Measurements from ENCODE around the gene JTB.

GRCh38 chr1:154000420-154000819, 22.9 kb upstream of the JTB start:
- TF ChIP-seq TCF12 (IDR thresholded peaks at IDR 0.05; ENCODE audit: low read depth) (no peak), REST (IDR thresholded peaks at IDR 0.05; ENCODE audit: low read depth) (no peak), CREB1 (IDR thresholded peaks at IDR 0.05; ENCODE audit: low read depth) (no peak), EP300 (IDR thresholded peaks at IDR 0.05; ENCODE audit: borderline replicate concordance) (no peak), YY1 (IDR thresholded peaks at IDR 0.05; ENCODE audit: low read depth) (no peak), TAF1 (IDR thresholded peaks at IDR 0.05; ENCODE audit: low read depth) (no peak)
- TF ChIP-seq, protein P1, sequence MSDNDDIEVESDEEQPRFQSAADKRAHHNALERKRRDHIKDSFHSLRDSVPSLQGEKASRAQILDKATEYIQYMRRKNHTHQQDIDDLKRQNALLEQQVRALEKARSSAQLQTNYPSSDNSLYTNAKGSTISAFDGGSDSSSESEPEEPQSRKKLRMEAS (IDR thresholded peaks at IDR 0.05) = no peak
